Kidney (tissue), 14 donors: Measurements from ENCODE around the gene SGCA. TPM values are rescaled to one million over a fixed set of nuclear protein-coding genes. Genes with fewer than 3 reads are reported as not detected.

Experiments
- DNase-seq, 5 donors: peaks; one replicate each; pipeline ENCODE4 v3.0.0-alpha.2; 2013 to 2020
- FAIRE-seq: peaks from 2 replicates; lab custom pipeline; 2012; peaks lifted over from hg19 to GRCh38; lab: Jason Lieb, UNC
- H3K27ac ChIP-seq, 2 donors: one replicate each; pipeline ENCODE4 v1.7.0; 2013; ENCODE audit warnings: low read depth in 2 of 2, low read length in 2 of 2, inconsistent platforms in 1 of 2
- H3K27me3 ChIP-seq: one replicate; pipeline ENCODE4 v1.7.1; 2013; ENCODE audit warnings: low read length, inconsistent platforms; ENCODE audit not compliant: control insufficient read depth, insufficient read depth
- H3K36me3 ChIP-seq, 3 donors: one replicate each; pipeline versions ENCODE4 v1.7.0 to v1.7.1; 2013; ENCODE audit warnings: low read length in 3 of 3, control low read depth in 1 of 3, inconsistent platforms in 1 of 3; ENCODE audit not compliant: insufficient read depth in 3 of 3, control insufficient read depth in 2 of 3
- H3K4me1 ChIP-seq, 3 donors: one replicate each; pipeline versions ENCODE4 v1.7.0 to v1.7.1; 2013; ENCODE audit warnings: low read length in 3 of 3, inconsistent platforms in 1 of 3, low read depth in 1 of 3; ENCODE audit not compliant: control insufficient read depth in 2 of 3, insufficient read depth in 2 of 3
- H3K4me3 ChIP-seq, 3 donors: one replicate each; pipeline versions ENCODE4 v1.7.0 to v1.8.1; 2013; ENCODE audit warnings: low read length in 3 of 3, control low read depth in 1 of 3, inconsistent platforms in 1 of 3
- H3K9ac ChIP-seq, 3 donors: one replicate each; pipeline versions ENCODE4 v1.7.0 to v1.7.1; 2013; ENCODE audit warnings: low read length in 3 of 3, control low read depth in 1 of 3, inconsistent platforms in 1 of 3
- H3K9me3 ChIP-seq, 3 donors: one replicate each; pipeline versions ENCODE4 v1.7.0 to v1.7.1; 2013; ENCODE audit warnings: low read length in 3 of 3, control low read depth in 1 of 3, inconsistent platforms in 1 of 3; ENCODE audit not compliant: control insufficient read depth in 2 of 3, insufficient read depth in 1 of 3
- CTCF ChIP-seq: IDR thresholded peaks from 3 replicates; pipeline ENCODE4 v1.5.1; 2012; ENCODE audit warnings: mild to moderate bottlenecking, moderate library complexity, borderline replicate concordance; ENCODE audit not compliant: insufficient read depth; ENCODE audit errors: extremely low read depth
- intact Hi-C: fragments of 100-400 bp; cut with DNase I; formaldehyde crosslinking; loops from one replicate; pipeline ENCODE4 v1.11.1; 2022
- polyA plus RNA-seq: library from polyadenylated mRNA; stranded (reverse); fragments of 350-450 nt; fragmentation: Illumina TruSeq; extraction: RNeasy Lipid Tissue Mini Kit (QIAGEN cat#74804); gene quantifications from one replicate; pipeline ENCODE4 v1.2.3, GENCODE V29; 2014; ENCODE audit warnings: low read depth, low replicate concordance; ENCODE audit not compliant: insufficient read depth
- total RNA-seq: library from RNA; stranded (reverse); fragmentation: NEBNext Ultra II Directional; extraction: Animal tissue kit (Norgen Biotek cat#: 25700); gene quantifications from one replicate; pipeline ENCODE4 v1.2.1, GENCODE V29; 2021
- donor health status: control.
- donor health status: control.
- donor health status: control.
- donor health status: control.
- donor health status: control.
- donor health status: DM: yes; HTN: yes; CAD: no.
- donor health status: Normal renal cell carcinoma (clear cell type).

Gene SGCA
- total and polyA plus RNA-seq, 2 donors from 2014 or later, result 4.2 to 5.5 TPM

GRCh38 chr17:50128441-50129352, 37.1 kb upstream of the SGCA start:
- Histone ChIP-seq H3K4me3 (peak overlapping the region; percentile 40 to 56 (median 41)), H3K4me1 (peaks cover 0 to 25% (median 14%) of the 10 kb centered on the region in 3 donors), H3K27ac (no peak overlapping the region), H3K9ac (peak overlapping the region in 2 of 3 donors; percentile 1 to 18), H3K27me3 (no peaks in the 10 kb centered on the region), H3K36me3 (no peaks in the 10 kb centered on the region), H3K9me3 (no peaks in the 10 kb centered on the region)
- DNase-seq (peak in 4 of 5 donors; percentile 69 to 85 (median 76)), FAIRE-seq (no peak)
- intact Hi-C loops, result no loop called here
- no peak for TF ChIP-seq CTCF

- Histone ChIP-seq H3K4me1 (peaks cover 0 to 22% (median 17%) of the 10 kb centered on the region in 3 donors), H3K4me3 (peak overlapping the region in 2 of 3 donors; percentile 41 to 48), H3K36me3 (no peaks in the 10 kb centered on the region), H3K9me3 (no peaks in the 10 kb centered on the region), H3K27ac (no peak overlapping the region), H3K9ac (no peak overlapping the region), H3K27me3 (no peaks in the 10 kb centered on the region)
- intact Hi-C loops, result no loop called here
- DNase-seq, result no peak
- FAIRE-seq, result no peak
- TF ChIP-seq CTCF, result no peak
Measured at GRCh38 chr17:50129353-50129727, 36.5 kb upstream of the SGCA start.

GRCh38 chr17:50129728-50130558, 35.9 kb upstream of the SGCA start, which contains the start of gene SAMD14:
SAMD14 (minus strand) TSS chr17:50130160; CDS start chr17:50124959, 5,201 bp downstream.
- no peak for TF ChIP-seq CTCF
- peak within 1 kb of the TSS; percentile 40 to 56 (median 41) for H3K4me3 ChIP-seq
- no peak within 1 kb of the TSS for H3K27ac ChIP-seq
- FAIRE-seq (no peak), DNase-seq (peak; percentile 68 to 90 (median 82))
- H3K27me3 ChIP-seq, result no peaks in the 10 kb centered on the region
- H3K36me3 ChIP-seq, result peaks cover 0 to 3% (median 0%) of the 10 kb centered on the region in 3 donors
- H3K4me1 ChIP-seq, result peaks cover 0 to 26% (median 21%) of the 10 kb centered on the region in 3 donors
- no peaks in the 10 kb centered on the region for H3K9me3 ChIP-seq
- peak within 1 kb of the TSS in 2 of 3 donors; percentile 1 to 18 for H3K9ac ChIP-seq
- intact Hi-C loops, result no loop called here
